ENCODE results near the gene ZBTB49. TPM values are rescaled to one million over a fixed set of nuclear protein-coding genes. Genes with fewer than 3 reads are reported as not detected.

Gene ZBTB49
- total RNA-seq, 1 experiment from 2014 or later: 1.3 TPM

- no peak for DNase-seq (ENCODE audit: extremely low read depth, low read depth)
These were observed 8.3 kb upstream of the ZBTB49 start for GRCh38 chr4:4281787-4282186.

DNA sequence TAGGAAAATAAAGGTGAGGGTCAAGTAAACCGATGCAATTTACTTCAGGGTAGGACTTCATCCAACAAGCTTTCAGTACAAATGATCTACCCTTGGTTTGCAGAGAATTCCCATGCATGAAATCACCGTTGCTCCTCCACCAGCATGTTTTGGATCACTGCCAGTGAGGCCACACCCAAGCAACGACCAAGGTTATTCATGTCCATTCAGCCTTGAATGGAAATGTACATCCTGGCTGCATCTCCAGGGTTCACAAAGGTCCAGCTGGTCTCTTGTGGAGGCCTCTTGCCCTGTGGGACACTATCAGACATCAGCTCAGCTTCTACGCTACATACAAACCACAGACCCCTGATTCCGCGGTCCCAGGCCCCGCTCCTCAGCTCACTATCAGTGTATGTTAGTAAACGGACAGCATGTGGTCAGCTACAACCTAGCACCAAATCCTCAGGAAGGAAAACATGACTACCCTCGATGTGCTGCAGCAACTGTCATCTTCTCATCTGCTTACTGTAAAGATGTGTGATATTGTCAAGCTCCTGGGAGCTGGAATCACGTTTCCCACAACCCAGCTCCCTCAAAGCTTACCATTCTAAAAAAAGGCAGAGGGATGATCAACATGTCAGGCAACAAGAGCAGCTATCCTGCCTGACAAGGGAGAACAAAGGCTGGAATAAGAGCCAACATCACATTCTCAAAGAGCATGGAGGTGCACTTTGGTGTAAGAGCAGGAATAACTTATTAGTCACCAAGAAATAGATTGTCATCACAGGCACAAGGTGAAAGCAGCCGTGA is 5.0 kb upstream of the ZBTB49 start:
- DNase-seq (ENCODE audit: extremely low read depth, low read depth): no peak

DNA sequence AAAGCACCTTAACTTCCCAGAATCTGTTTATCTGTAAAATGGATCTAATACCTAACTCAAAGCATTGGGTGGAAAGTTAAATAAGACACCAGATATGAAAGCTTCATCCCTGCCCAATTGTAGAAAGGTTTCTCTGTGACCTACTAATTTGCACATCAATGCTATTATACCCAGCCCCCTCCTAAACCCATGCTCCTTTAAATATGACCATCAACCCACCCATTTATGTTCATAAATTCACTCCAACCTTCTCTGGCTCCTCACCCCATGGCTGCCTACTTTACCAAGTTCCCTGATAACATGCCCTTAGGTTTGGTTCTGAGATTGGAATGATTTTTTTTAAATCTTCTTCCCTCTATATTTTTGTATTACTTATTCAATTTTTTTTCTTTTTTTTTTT is 2.0 kb upstream of the ZBTB49 start:
- no peak for DNase-seq (ENCODE audit: extremely low read depth, low read depth)

DNA sequence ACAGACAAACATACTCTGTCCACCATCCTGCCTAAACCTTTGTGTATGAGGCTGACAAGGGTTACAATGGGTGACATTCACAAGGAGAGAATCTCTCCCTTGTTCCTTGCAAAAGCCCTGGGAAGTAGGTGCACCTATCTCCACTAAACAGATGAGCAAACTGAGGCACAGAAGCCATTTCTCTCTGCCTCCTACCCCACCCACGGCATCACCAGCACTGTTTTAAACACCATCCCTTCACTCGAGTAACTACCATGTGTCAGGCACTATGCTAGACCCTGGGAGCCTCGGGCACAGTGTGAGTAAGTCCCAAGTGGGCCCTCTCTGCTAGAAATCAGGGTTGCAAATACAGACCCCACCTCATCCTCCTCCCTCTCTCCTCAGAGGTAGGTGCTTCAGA is 996 bp upstream of the ZBTB49 start:
- no peak for DNase-seq (ENCODE audit: extremely low read depth, low read depth)

GRCh38 chr4:4289597-4289940 is 482 bp upstream of the ZBTB49 start:
- DNase-seq (ENCODE audit: extremely low read depth, low read depth): no peak

DNA sequence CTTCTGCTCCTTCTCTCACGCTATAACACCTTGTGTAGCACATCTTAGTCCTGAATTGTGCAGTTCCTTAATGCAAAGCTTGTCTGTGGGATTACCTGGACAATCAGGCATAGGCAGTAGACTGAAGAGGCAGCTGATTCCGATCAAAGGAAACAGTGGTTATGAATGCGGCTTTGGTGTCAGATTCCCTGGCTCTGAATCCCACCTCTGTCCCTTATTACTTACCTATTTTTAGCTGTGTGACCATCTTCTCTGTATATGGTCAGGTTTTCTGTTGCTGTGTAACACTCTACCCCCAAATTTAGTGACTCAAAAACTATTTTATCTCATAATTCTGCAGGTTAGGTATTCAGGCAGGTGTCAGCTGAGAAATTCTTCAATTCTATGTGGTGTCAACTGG is 3.2 kb downstream of the ZBTB49 start:
- no peak for DNase-seq (ENCODE audit: extremely low read depth, low read depth)

DNA sequence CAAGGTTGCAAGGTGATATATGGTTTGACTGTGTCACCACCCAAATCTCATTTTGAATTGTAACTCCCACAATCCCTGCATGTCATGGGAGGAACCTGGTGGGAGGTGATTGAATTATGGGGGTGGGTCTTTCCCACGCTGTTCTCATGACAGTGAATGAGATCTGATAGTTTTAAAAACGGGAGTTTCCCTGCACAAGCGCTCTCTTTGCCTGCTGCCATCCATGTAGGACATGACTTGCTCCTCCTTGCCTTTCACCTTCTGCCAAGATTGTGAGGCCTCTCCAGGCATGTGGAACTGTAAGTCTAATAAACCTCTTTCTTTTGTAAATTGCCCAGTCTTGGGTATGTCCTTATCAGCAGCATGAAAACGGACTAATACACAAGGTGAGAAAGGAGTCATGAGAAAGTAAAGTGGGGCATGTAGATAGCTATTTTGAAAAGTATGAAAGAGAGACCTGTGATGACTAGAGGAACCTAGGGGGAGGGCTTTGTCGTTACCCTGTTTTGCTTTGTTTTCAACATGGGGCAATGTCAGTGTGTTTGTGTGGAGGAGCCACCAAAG is 6.3 kb downstream of the ZBTB49 start:
- no peak for DNase-seq (ENCODE audit: extremely low read depth, low read depth)

DNA sequence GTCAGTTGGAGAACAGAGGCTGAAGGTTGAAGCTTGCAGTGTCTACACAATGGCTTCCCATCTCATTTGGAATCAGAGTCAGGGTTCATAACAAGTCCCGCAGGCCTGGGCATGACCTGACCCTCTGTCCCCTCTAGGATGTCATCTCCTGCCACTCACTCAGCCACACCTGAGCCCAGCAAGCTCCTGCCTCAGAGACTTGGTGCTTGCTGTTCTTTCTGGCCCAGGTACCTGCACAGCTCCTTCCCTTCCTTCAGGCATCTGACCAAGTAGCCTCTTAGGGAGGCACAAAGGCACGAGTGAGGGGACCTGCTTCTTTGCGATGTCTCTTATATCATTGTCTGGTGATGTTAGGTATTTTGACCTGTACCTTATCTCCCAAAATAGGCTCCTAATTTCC is 9.0 kb downstream of the ZBTB49 start:
- DNase-seq (ENCODE audit: extremely low read depth, low read depth): no peak

DNA sequence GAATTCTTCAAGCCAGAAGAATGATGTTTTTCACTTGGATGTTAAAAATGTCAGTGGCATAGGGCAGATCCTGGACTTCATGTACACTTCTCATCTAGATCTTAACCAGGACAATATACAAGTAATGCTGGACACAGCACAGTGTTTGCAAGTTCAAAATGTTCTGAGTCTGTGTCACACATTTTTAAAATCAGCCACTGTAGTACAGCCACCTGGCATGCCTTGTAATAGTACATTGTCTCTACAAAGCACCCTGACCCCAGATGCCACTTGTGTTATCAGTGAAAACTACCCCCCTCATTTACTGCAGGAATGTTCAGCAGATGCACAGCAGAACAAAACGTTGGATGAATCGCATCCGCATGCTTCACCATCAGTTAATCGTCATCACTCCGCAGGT is 11.9 kb downstream of the ZBTB49 start:
- DNase-seq (ENCODE audit: extremely low read depth, low read depth): no peak

- DNase-seq (ENCODE audit: extremely low read depth, low read depth): no peak
These were observed 12.4 kb downstream of the ZBTB49 start for GRCh38 chr4:4302416-4302815.

DNA sequence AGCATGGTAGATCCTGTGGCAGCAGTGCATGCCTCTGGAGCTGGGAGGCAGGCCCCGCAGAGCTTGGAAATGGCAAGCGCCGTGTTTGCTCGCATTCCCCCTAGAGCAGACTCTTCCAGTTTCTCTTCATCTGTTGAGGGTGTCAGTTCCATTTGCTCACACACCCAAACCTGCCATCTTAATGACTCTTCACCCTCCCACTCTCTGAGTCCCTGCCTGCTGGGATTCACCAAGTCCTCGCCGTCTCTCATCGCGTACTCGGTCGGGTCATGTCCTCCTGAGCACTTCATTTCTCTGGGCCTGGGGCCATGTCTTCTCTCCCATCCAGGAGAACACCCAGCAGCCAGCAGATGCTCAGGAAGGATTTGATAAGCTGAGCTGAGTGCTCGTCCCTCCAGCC is 16.9 kb downstream of the ZBTB49 start:
- DNase-seq (ENCODE audit: extremely low read depth, low read depth): no peak

DNA sequence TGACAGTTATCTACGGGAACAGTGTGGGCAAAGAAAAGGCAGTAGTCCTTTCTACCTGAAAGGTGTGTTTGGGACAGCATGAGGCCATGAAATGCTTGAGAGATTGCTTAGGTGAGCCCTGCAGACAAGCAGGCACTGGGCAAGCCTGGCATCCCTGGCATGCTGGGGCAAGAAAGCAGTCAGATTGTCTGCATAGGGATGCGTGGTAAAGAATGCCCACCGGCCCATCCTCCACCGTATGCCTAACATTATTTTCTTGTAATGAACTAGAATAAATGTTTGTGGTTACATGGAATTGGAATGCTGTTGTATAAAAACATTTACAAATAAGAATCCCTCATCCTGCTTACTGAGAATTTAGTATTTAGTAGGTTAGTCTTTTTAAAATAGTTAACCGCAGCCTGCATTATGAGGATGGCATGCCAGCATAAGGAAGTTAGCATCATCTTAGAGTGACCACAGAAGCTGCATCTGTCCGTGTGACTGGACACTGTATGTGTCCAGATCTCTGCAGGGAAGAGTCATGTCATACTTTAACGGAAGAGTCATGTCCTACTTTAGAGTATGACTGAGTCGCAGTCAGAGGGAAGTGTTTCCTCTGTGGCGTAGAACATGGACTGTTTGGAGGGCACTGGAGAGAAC is 18.9 kb downstream of the ZBTB49 start:
- DNase-seq (ENCODE audit: extremely low read depth, low read depth): no peak

GRCh38 chr4:4311193-4311592 is 21.1 kb downstream of the ZBTB49 start:
- DNase-seq (ENCODE audit: extremely low read depth, low read depth): no peak

GRCh38 chr4:4315461-4316149 is 25.6 kb downstream of the ZBTB49 start:
- no peak for DNase-seq (ENCODE audit: extremely low read depth, low read depth)

DNA sequence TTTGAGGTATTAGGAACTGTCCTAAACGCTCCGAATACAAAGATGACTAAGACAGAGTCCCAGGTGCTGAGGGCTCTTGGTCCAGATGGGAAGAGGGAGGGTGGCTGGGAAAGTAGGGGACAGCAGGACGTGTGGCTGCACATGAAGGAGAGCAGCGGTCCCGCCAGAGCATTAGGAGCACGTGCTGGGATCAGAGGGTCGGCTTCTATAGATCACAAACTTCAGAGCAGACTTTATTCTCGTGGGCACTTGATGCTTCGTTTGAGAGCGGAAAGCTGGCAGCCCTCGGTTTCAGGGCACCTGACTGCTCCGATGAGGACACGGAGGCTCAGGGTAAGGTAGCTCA is 26.1 kb downstream of the ZBTB49 start:
- DNase-seq (ENCODE audit: extremely low read depth, low read depth): no peak

DNA sequence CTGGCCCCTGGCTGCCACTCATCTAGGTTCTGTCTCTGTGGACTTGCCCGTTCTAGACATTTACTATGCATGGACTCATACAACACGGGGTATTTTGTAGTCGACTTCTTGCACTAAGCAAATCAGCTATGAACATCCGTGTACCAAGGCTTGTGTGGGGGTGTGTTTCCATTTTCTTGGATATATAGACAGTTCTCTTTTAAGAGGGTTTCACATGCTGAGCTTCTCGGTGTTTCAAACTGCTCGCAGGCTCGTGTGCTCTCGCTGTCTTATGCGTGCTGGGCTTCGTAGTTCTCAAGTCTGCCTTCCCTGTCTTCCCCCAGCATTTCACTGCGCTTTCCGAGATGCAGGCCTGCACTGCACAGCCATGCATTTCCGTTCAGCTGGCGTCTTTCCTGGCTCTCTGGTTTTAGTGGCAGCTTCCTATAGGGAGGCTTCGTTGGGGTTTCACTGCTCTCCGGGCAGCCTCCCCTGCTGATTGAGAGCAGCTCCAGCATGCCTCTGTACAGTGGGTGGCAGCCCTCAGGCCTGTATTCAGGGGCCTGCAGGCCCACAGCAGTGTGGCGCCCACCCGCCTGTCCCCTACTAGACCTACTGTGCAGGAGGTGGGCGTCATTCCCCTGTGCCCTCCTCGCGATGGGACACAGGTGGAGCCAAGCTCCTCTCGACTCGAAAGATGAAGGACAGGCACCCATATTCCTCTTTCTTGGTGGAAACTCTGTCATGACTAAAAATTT is 27.6 kb downstream of the ZBTB49 start:
- DNase-seq (ENCODE audit: extremely low read depth, low read depth): no peak

DNA sequence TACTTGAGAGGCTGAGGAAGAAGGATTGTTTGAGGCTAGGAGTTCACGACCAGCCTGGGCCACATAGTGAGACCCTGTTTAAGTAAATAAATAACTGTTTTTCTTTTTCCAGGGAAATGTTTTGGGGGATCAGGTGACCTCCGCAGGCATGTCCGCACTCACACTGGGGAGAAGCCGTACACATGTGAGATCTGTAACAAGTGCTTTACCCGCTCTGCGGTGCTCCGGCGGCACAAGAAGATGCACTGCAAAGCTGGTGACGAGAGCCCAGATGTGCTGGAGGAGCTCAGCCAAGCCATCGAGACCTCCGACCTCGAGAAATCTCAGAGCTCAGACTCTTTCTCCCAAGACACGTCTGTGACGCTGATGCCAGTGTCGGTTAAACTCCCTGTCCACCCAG is 30.5 kb downstream of the ZBTB49 start:
- DNase-seq (ENCODE audit: extremely low read depth, low read depth): no peak

- DNase-seq (ENCODE audit: extremely low read depth, low read depth): no peak
These were observed 31.1 kb downstream of the ZBTB49 start for GRCh38 chr4:4320951-4321714.

DNA sequence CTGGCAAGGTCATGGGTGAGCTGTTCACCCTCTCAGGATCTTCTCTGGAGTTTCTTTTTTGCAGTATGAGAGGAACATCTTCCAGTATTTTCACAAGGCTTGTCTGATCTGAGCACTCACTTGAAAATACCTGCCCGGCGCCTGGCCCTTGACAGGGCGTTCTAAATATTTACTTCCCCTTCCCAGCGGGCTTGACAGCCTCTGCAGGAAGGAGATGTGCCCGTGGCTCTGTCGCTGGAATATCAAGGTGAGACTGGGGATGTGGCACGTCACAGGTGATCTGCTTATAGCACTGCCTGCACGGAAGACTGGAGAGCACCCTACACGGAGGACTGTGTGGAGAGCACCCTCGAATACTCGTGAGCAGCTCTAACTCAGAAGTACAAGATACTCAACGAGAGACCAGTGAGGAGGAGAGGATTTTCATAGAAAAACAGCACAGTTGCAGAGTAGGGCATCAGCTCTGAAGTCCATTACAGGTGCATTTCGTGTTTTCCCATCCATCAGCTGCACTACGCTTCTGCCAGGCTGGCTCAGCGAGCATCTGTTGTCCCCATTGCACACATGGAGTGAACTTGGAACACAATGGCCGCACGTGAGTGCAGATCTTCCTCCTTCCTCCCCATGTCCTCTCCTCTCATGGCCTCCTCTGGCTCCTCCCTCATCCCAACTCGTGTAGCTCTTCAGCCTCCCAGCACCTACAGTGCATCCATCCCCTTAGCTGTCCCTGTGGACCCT is 32.1 kb downstream of the ZBTB49 start:
- DNase-seq (ENCODE audit: extremely low read depth, low read depth): no peak
